ENCODE results near the gene NEAT1. TPM values are rescaled to one million over a fixed set of nuclear protein-coding genes. Genes with fewer than 3 reads are reported as not detected.

Gene NEAT1
- 1,000 to 10,000 TPM in 1 of 2 donors, 100 to 1,000 TPM in 1; 818 to 1,135 TPM for total RNA-seq
- long read RNA-seq, full-length matches to known transcripts = 69 of 70 reads
- long read RNA-seq, partial matches to known transcripts = 0 of 70 reads
- long read RNA-seq, other reads (novel, unspliced or antisense) = 1 of 70 reads

DNA sequence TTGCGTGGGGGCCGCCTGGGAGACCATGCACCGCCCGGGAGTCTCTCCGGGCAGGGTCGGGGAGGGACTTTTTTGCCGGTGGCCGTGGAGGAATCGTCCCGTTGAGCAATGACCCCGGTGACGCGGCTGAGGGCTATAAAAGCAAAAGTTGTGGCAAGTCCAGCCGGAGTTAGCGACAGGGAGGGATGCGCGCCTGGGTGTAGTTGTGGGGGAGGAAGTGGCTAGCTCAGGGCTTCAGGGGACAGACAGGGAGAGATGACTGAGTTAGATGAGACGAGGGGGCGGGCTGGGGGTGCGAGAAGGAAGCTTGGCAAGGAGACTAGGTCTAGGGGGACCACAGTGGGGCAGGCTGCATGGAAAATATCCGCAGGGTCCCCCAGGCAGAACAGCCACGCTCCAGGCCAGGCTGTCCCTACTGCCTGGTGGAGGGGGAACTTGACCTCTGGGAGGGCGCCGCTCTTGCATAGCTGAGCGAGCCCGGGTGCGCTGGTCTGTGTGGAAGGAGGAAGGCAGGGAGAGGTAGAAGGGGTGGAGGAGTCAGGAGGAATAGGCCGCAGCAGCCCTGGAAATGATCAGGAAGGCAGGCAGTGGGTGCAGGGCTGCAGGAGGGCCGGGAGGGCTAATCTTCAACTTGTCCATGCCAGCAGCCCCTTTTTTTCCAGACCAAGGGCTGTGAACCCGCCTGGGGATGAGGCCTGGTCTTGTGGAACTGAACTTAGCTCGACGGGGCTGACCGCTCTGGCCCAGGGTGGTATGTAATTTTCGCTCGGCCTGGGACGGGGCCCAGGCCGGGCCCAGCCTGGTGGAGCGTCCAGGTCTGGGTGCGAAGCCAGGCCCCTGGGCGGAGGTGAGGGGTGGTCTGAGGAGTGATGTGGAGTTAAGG lies at the start of gene NEAT1:
TSS of gene NEAT1 (plus strand) at position 166 of the 883 bp plus-strand sequence.
- intact Hi-C loops (cut with DNase I, micrococcal nuclease) = loop anchor here (5.0 kb wide), 2 partner anchors 74 to 79 kb away; partner anchors contain the start of gene MALAT1 (in 1 of the 2)
- DNase-seq (peak; percentile 98 to 99), ATAC-seq (peak; percentile 25)

DNA sequence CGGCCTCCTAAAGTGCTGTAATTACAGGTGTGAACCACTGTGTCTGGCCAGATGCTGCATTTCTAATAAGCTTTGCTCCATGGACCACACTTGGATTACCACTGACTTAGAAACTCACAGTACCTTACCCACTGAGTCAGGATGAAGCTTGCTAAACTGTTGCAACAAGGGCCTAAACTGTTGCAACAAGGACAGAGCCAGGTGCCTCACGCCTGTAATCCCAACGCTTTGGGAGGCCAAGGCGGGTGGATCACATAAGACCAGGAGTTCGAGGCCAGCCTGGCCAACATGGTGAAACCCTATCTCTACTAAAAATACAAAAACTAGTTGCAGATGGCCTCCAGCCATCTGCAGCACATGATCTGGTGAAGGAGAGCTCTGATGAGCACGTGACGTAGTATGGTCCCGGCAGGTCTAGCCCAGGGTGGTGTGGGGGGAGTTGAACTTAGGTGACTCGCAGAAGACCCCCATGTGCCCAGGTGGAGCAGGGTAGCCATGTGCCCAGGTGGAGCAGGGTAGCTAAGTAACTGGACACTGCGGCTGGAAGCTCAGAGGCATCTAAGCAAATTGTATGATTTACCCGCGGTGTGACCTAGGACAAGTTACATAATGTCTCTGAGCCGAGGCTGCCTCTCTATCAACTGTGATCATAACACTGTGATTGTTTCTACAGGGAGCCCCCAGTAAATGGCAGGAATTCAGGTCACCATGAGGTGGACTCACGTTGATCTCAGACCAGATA lies 48.6 kb upstream of the NEAT1 start:
- intact Hi-C loops (cut with DNase I, micrococcal nuclease) = loop anchor here in 1 of 2 donors (10.0 kb wide), 1 partner anchor 141 kb away; no protein-coding TSS in a partner anchor
- DNase-seq (no peak), ATAC-seq (no peak)

DNA sequence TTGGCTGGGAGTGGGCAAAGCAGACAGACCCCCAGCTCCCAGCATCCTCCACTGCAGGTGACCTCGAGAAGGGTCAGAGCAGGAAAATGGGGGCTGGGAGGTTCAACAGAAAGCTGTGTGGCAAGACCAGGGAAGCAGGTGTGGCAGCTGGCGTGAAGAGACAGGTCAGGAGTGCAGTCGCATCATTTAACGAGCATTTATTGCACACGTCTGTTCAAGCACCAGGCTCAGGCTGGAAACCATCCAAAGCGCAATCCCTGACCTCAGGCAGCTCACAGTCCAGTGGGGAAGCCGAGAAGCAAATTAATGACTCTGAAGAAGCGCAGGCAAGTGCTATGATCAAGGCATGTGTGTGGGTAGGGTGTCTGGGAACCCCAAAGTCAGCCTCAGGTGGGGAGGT lies 47.6 kb upstream of the NEAT1 start:
- intact Hi-C loops (cut with DNase I, micrococcal nuclease) = loop anchor here in 1 of 2 donors (10.0 kb wide), 1 partner anchor 140 kb away; no protein-coding TSS in a partner anchor
- ATAC-seq (peak; percentile 74), DNase-seq (no peak)

DNA sequence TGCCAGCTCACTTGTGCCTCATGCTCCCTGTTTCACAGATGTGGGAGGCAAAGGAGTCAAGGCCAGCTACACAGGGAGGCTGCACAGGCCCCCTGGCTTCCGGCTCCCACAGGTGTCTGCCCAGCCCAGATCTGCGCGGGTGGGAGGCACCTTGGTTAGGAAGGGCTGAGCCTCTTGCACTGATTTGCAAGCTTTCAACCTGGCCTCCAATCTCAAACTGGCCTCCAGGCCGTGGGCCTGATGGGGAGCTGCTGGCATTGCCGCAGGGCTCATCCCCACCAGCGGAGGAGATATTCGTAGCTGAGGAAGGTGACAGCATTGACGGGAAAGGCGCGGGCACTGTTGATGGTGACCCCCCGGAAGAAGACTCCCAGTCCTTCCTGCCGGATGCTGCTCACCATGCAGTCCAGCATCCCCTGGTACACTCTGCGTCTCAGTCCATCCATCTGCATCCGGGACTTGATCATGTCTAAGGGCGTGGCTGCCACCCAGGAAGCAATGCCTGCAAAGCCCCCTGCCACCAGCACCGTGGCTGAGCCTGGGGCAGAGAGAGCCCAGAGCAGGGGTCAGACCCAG lies 46.4 kb upstream of the NEAT1 start:
- DNase-seq (no peak), ATAC-seq (no peak)

DNA sequence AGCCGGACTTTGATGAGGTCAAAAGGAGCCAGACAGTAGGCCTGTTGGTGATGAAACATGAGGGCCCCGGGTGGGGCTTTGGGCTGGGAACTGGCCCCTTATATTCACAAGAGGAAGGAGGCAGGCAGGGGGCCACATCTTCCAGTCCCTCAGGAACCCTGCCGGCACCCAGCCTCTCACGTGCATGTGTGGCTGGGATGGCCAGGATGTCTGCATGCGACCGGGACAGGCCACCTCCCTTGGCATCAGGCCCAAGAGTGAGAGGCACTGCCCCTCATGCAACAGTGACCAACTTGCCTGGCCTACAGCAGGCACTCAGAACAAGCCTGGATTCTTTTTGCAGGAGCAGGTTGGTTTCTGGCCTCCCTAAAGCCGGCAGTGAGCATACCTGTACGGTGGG lies 45.6 kb upstream of the NEAT1 start:
- DNase-seq (no peak), ATAC-seq (no peak)
- intact Hi-C loops (cut with DNase I, micrococcal nuclease) = loop anchor here in 1 of 2 donors (10.0 kb wide), 1 partner anchor 138 kb away; no protein-coding TSS in a partner anchor

More for the DNA sequence above, 46.4 kb upstream of the NEAT1 start:
- intact Hi-C loops (cut with DNase I, micrococcal nuclease) = loop anchor here in 1 of 2 donors (10.0 kb wide), 1 partner anchor 139 kb away; no protein-coding TSS in a partner anchor

DNA sequence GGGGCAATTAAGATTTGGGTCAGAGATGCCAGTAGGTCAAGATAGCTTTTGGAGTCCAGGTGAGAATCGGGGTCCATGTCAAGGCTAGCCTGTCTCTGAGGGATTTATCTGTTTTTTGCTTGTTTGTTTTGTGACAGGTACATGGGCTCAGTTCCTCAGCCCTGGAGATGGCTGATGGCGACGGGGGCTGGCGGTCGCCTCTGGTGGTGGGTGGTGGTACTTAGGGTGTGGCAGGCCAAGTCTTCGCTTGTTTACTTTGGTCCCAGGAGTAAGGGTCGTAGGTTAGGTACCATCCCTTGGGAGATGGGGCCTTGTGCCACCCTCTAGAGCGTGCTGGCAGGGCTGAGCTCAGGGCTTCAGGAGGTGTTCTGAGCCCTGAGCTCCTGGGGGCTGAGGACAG lies 44.8 kb upstream of the NEAT1 start:
- ATAC-seq (no peak), DNase-seq (no peak)
- intact Hi-C loops (cut with DNase I, micrococcal nuclease) = loop anchor here in 1 of 2 donors (10.0 kb wide), 1 partner anchor 137 kb away; no protein-coding TSS in a partner anchor

DNA sequence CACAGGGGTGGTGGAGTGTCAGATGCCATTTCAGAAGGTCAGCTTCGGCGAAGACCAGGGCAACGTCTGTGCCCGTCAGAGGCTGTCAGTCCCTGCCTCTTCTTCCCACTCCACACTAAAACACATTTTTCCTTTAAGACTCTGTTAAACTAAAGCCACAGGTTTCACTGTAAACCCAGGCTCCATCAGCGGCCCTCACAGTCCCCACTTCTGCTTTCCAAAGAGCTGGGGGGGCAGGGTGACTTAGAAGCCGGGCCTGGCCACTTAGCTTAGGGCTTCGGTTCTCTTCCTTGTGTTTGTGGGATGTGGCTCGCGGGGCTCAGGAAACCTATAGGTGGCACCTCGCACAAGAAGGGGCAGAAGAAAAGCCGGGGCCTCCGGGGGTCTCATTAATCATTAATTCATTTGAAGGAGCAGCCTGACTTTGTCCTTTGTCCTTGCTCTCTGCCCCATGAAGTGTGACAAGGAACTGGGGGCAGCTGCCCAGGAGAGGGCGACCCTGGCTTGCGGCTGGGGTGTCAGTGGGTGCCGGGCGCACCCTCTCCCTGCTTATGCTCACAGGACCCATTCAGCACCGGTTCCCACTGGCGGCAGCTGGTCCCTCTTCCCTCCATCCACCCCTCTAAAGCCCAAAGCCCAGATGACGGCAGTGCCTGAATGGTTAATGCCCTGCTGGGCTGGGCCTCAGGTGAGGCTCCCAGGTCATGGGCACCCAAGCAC lies 44.2 kb upstream of the NEAT1 start:
- intact Hi-C loops (cut with DNase I, micrococcal nuclease) = loop anchor here in 1 of 2 donors (10.0 kb wide), 1 partner anchor 136 kb away; no protein-coding TSS in a partner anchor
- DNase-seq (peak in 1 of 2 donors; percentile 44), ATAC-seq (no peak)

DNA sequence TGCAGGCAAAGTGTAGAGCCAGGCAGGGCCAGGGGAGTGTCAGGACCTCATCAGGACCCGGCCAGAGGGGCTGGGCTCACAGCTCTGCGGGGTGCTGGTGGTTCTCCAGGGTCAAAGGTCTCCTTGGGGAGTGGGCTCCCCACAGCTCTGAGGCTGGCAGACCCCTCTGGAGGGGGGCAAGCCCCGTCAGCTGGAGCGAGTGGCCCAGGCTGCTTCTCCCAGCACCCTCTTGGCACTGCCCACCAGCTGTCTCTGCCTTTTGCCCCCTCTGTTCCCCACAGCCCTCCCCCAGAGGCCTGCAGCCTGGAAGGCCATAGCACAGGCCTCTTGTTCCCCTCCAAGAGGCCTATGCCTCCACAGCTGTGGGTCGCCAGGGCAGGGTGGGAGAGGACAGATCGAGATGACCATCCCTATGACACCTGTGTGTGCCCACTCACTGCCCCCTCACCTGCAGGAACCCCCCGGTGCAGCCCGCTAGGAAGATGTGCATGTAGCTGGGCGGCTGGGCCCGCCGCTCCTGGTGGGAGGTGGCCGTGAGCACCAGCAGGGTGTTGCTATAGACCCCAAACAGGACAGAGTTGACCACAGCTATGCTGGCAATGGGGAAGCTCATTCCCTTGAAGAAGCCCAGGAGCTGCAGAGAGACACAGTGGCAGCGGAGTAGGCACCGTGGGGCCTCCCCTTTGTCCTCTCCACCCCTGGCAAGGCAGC lies 43.5 kb upstream of the NEAT1 start:
- no peak for ATAC-seq
- DNase-seq = no peak
- intact Hi-C loops (cut with DNase I, micrococcal nuclease) = loop anchor here in 1 of 2 donors (10.0 kb wide), 1 partner anchor 136 kb away; no protein-coding TSS in a partner anchor

DNA sequence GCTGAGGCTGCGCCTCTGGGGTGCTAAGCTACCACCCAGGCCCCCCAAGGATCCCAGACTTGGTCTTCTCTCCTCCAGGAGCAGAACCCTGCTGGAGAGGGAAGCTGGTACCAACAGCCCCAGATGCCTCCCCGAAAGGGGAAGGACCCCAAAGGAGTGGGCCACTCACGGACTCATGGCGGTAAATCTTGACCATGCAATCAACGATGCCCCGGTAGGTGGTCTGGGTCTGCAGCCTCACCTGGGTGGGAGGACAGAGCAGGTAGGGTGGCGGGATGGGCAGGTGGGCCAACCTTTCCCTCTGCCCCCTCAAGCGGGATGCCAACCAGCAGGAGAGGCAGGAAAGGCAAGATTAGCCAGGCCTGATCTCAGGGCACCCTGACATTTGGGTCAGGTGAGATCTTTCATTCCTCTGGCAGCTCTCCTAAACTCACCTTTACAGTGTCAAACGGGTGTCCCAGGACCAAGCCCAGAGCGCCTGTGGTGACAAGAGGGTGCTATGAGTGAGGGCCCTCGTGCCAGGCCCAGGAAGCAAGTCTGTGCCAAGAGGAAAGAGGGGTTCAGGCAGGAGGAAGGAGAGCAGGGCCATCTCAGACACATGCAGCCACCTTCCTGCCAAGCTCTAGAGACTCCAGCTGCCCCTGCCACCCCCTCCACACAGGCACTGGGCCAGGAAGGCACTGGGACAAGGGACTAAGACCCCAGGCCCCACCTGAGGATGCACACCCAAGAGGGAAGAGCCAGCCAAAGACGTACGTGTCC lies 42.7 kb upstream of the NEAT1 start:
- ATAC-seq (no peak), DNase-seq (no peak)
- intact Hi-C loops (cut with DNase I, micrococcal nuclease) = loop anchor here in 1 of 2 donors (5.0 to 10.0 kb wide), 2 partner anchors 37 to 135 kb away; no protein-coding TSS in a partner anchor

DNA sequence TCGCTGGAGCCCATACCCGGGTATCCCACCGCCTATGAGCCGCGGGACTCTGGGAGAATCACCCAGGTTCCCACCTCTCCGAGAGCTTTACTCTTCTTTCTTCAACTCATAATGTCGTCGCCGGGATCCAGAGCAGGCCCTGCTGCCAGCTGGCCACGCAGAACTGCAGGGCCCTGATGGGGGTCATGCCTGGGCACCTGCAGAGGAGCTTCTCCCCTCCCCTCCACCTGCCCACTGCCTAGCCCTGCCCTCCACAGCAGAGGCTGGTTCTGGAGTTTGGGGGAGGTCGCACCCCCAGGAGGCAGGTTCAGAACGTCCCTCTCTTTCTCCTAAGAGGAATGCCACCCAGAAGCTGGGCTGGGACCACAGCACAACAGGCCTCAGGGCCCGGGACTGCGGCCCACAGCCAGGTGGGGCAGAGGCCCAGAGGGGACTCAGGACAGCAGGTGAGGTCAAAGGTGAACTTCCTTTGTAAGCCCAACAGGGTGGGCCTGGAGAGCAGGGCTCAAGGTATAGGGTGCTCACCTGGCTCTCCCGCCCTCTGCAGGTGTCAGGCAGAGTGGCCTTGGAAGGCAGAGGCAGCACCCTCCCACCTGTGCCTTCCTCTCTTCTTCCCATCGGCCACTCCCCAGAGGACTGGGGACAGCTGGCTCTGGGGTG lies 42.0 kb upstream of the NEAT1 start:
- DNase-seq (peak; percentile 55 to 71), ATAC-seq (peak; percentile 44)
- intact Hi-C loops (cut with DNase I, micrococcal nuclease) = loop anchor here in 1 of 2 donors (5.0 kb wide), 1 partner anchor 37 kb away; no protein-coding TSS in a partner anchor

DNA sequence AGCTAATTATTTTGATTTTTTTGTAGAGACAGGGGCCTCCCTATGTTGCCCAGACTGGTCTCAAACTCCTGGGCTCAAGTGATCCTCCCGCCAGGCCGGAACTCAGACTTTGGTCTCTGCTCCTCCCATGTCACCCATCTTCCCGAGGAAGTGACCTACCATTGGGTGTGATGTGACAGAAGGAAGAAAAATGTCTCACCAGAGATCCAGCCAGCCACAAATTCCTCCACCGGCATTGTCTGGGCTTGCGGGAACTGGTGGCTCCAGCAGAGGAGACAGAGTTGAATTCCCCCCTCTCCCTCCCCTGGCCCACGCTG lies 40.9 kb upstream of the NEAT1 start:
- DNase-seq = no peak
- intact Hi-C loops (cut with DNase I, micrococcal nuclease) = loop anchor here in 1 of 2 donors (5.0 kb wide), 1 partner anchor 36 kb away; no protein-coding TSS in a partner anchor
- ATAC-seq = peak; percentile 58

DNA sequence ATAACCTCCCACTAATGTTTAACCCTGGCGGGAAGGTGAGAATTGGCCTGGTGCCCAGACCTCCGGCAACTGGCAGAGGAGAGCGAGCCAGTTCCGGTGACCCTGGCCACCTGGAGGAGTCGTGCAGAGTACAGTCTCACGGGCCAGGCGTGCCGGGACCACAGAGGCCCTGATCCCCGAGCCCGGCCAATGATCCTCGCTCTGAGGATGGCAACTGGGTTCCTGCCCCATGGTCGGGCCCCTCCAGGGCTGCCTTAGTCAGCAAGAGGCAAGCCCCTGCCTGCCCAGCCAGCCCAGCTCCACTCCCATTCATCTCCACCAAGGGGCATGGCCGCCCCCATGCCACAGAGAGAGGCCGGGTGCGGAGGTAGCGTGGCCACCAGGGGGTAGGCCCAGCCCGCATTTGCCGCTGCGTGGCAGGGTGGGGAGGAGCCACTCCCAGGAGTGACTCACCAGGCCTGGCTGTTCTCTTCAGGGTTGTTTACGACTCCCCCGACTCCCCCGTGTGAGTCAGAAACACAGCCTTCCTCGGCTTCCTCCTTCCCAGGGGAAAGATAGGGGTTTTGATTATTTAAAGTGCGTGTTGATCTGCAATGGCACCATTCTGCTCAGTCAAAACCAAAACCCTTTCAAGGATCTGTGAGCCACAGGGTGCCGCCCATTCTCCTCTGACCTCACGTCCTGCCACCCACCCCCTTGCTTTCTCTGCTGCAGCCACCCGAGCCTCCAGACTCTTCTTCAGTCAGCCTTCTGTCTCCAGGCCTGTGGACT lies 40.4 kb upstream of the NEAT1 start, which contains the start of gene SLC25A45:
TSS of gene SLC25A45 (minus strand) at position 614 of the 771 bp plus-strand sequence. CDS start 695 bp downstream, outside the sequence.
- DNase-seq (peak; percentile 90 to 95), ATAC-seq (peak; percentile 82)
- intact Hi-C loops (cut with DNase I, micrococcal nuclease) = loop anchor here in 1 of 2 donors (5.0 kb wide), 1 partner anchor 35 kb away; no protein-coding TSS in a partner anchor

DNA sequence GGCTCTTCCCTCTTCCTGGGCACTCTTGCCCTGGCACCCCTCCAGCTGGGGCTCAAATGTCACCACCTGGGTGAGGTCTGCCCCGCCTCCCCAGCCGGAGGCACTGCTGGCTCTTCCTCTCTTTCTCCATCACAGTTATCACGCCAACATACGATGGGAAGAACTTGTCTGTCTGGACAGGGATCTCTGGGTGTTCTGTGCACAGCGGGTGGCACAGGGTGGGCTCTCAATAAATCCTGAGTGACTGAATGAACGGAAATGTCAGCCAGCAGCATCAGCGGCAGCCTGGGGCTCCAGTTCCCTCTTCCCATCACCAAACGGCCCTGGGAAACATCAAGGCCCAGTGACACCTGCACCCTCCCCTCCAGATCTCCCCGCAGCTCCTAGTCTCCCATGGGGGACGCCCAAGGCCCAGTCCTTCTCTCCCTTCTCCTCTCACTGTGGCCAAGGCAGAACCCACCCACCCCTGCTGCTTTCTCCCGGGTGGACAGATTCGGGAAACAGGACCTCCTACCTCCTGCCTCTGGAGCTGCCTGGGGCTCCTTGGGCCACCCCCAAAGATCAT lies 39.7 kb upstream of the NEAT1 start:
- intact Hi-C loops (cut with DNase I, micrococcal nuclease) = loop anchor here in 1 of 2 donors (5.0 kb wide), 1 partner anchor 34 kb away; no protein-coding TSS in a partner anchor
- peak; percentile 92 to 93 for DNase-seq
- peak; percentile 55 for ATAC-seq

DNA sequence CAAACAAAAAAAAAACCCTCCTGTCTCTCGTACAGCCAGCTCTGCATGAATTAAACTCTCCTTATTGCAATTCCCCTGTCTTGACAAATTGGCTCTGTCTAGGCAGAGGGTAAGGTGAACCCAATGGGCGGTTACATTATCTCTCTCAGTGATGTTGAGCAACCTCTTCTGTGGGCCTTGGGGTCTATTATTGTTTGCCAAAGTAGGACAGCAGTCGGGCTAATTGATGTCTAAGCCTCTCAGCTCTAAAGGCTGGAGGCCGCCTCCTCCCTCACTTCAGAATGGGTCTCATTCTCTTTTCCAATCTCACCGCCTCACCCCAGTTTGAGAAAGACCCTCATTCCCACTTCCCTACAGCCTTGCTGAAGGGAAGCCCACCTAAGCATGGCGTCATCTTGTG lies 38.8 kb upstream of the NEAT1 start:
- intact Hi-C loops (cut with DNase I, micrococcal nuclease) = loop anchor here in 1 of 2 donors (5.0 kb wide), 1 partner anchor 34 kb away; no protein-coding TSS in a partner anchor
- ATAC-seq (no peak), DNase-seq (no peak)
